K562 (cell line): Measurements from ENCODE around the gene FRAT2. TPM values are rescaled to one million over a fixed set of nuclear protein-coding genes. Genes with fewer than 3 reads are reported as not detected.

Experiments
- ATAC-seq: fragments of 200-7000 bp; cut with Tn5 transposase; 3 replicates; pipeline ENCODE4 v1.9.1; 2020; ENCODE audit warnings: moderate library complexity
- BruUV-seq: library from RNA; stranded (reverse); fragments of 400-500 nt; replicated peaks from 2 replicates; lab custom pipeline; 2021; lab: Mats Ljungman, UMichigan
- CTCF ChIA-PET: fragments of 300-600 bp; formaldehyde crosslinking; extraction: SDS; loops from one replicate; lab custom pipeline; 2021; ENCODE audit warnings: low intra/inter-chr PET ratio; lab: Yijun Ruan, JAX
- POLR2A ChIA-PET: fragments of 300-600, 350-650 bp; sonication (Branson Sonifier 250); formaldehyde crosslinking; extraction: SDS; loops from one replicate; lab custom pipeline; 2021; ENCODE audit warnings: antibody characterized with exemption, inconsistent platforms; lab: Yijun Ruan, JAX
- DNase-seq, 4 experiments: peaks; one replicate each; pipeline versions ENCODE4 v3.0.0 to v3.0.0-alpha.2; 2011 to 2018; ENCODE audit warnings: low spot score in 3 of 4, mixed read lengths in 3 of 4; ENCODE audit errors: extremely low read depth in 1 of 4
- FAIRE-seq: peaks from 2 replicates; lab custom pipeline; 2011; peaks lifted over from hg19 to GRCh38; lab: Jason Lieb, UNC
- H2AFZ ChIP-seq: 2 replicates; pipeline ENCODE4 v1.6.0; 2011; ENCODE audit warnings: low read depth, low read length, control low read depth, inconsistent platforms
- H3K27ac ChIP-seq: fragments of 200-600 bp; 3 replicates; pipeline ENCODE4 v1.8.0; 2011; ENCODE audit warnings: low read depth, mild to moderate bottlenecking, control low read depth, inconsistent platforms, low read length, moderate library complexity, mixed read lengths; ENCODE audit errors: extremely low read depth
- H3K27me3 ChIP-seq, 2 experiments: fragments of 300-600 bp in 1 of 2; 2 replicates in 1 of 2; 3 replicates in 1 of 2; pipeline versions ENCODE4 v1.6.0 to v1.8.0; 2011; ENCODE audit warnings: inconsistent platforms in 2 of 2, low read length in 2 of 2, mild to moderate bottlenecking in 1 of 2, mixed read lengths in 1 of 2, moderate library complexity in 1 of 2; ENCODE audit not compliant: control insufficient read depth in 2 of 2, insufficient read depth in 2 of 2
- H3K36me3 ChIP-seq: fragments of 300-600 bp; 3 replicates; pipeline ENCODE4 v1.8.0; 2011; ENCODE audit warnings: mild to moderate bottlenecking, low read length, inconsistent platforms; ENCODE audit not compliant: control insufficient read depth, insufficient read depth
- H3K4me1 ChIP-seq, 2 experiments: fragments of 200-600 bp in 1 of 2; replicated peaks in 1 of 2; 2 replicates in 1 of 2; 3 replicates in 1 of 2; pipeline versions ENCODE4 v1.5.1 to v1.8.0; 2011; ENCODE audit warnings: inconsistent platforms in 2 of 2, low read length in 2 of 2, mild to moderate bottlenecking in 1 of 2, mixed read lengths in 1 of 2, moderate library complexity in 1 of 2; ENCODE audit not compliant: control insufficient read depth in 2 of 2, insufficient read depth in 2 of 2
- H3K4me2 ChIP-seq: 2 replicates; pipeline ENCODE4 v1.6.1; 2011; ENCODE audit warnings: low read length, control low read depth, inconsistent platforms, mixed read lengths; ENCODE audit not compliant: insufficient read depth
- H3K4me3 ChIP-seq: fragments of 200-600 bp; sonication (generic), shearing (Covaris generic); 2 replicates; pipeline ENCODE4 v1.5.1; 2016; ENCODE audit warnings: control low read depth, inconsistent platforms
- H3K79me2 ChIP-seq: fragments of 200-600 bp; 3 replicates; pipeline ENCODE4 v1.8.0; 2011; ENCODE audit warnings: low read length, inconsistent platforms; ENCODE audit not compliant: control insufficient read depth, insufficient read depth
- H3K9ac ChIP-seq, 2 experiments: 2 replicates each; pipeline versions ENCODE4 v1.6.0 to v1.6.1; 2011; ENCODE audit warnings: low read depth in 2 of 2, low read length in 2 of 2, control low read depth in 1 of 2, inconsistent platforms in 1 of 2, mild to moderate bottlenecking in 1 of 2, mixed read lengths in 1 of 2; ENCODE audit not compliant: insufficient read depth in 1 of 2
- H3K9me1 ChIP-seq: one replicate; pipeline ENCODE4 v1.6.0; 2011; ENCODE audit warnings: inconsistent platforms, mild to moderate bottlenecking, low read length, moderate library complexity; ENCODE audit not compliant: control insufficient read depth, insufficient read depth
- H3K9me3 ChIP-seq: replicated peaks from 2 replicates; pipeline ENCODE4 v1.5.1; 2011; ENCODE audit warnings: low read depth, low read length, inconsistent platforms; ENCODE audit not compliant: control insufficient read depth, insufficient read depth
- H4K20me1 ChIP-seq: replicated peaks from 2 replicates; pipeline ENCODE4 v1.6.1; 2011; ENCODE audit warnings: low read length, inconsistent platforms, mixed read lengths; ENCODE audit not compliant: control insufficient read depth, insufficient read depth
- SAFB ChIP-seq: fragments of 200-400 bp; formaldehyde crosslinking; IDR thresholded peaks from 2 replicates; pipeline ENCODE4 v1.6.1; 2017; ENCODE audit warnings: low read depth, low read length, borderline replicate concordance
- SRF ChIP-seq, 2 experiments: fragments of 250-450, 450-650 bp in 1 of 2; sonication (Bioruptor Pico) in 1 of 2; sonication (generic) in 1 of 2; formaldehyde crosslinking; IDR thresholded peaks; 2 replicates each; pipeline versions ENCODE4 v1.5.0 to v1.5.1; 2020 to 2022; ENCODE audit warnings: mild to moderate bottlenecking in 1 of 2, missing genetic modification reagents in 1 of 2
- ZNF830 ChIP-seq: fragments of 250-450 bp; sonication (Bioruptor Pico); IDR thresholded peaks from 2 replicates; pipeline ENCODE4 v1.5.0; 2021; ENCODE audit warnings: mild to moderate bottlenecking
- WGBS: fragments of 100-300 bp; shearing (Covaris generic); methylation state at CpG from one replicate; pipeline ENCODE4 v1.1.6; 2016; ENCODE audit warnings: low coverage, mixed read lengths; ENCODE audit not compliant: insufficient coverage; ENCODE audit errors: missing lambda C conversion rate; 5-methylcytosine and 5-hydroxymethylcytosine counted together
- in situ Hi-C: fragments of 300-500 bp; cut with MboI; formaldehyde crosslinking; loops from 4 replicates; pipeline ENCODE4 v1.15.0; 2018; ENCODE audit warnings: inconsistent platforms, mixed read lengths
- intact Hi-C: fragments of 100-400 bp; cut with micrococcal nuclease; formaldehyde crosslinking; loops from 2 replicates; pipeline ENCODE4 v1.14.2; 2022
- polyA plus RNA-seq, 8 experiments: library from polyadenylated mRNA; depleted of rRNA in 4 of 8; stranded (reverse) in 5 of 8; unstranded in 3 of 8; fragments of >200 nt; fragmentation: Nextera tagmentation in 2 of 8; fragmentation: Illumina TruSeq in 1 of 8; extraction: Ambion mirVana in 2 of 8; extraction: Trizol in 1 of 8; gene quantifications; 2 replicates each; pipeline versions ENCODE4 v1.2.1 to v1.2.3, GENCODE V29; 2011 to 2014; ENCODE audit warnings: inconsistent platforms in 1 of 8, missing spikeins in 1 of 8
- total RNA-seq, 7 experiments: library from RNA; depleted of rRNA in 6 of 7; stranded (reverse); fragments of >200 nt in 6 of 7; fragmentation: Illumina TruSeq in 2 of 7; extraction: Trizol in 2 of 7; gene quantifications; 2 replicates each; pipeline versions ENCODE4 v1.2.1 to v1.2.3, GENCODE V29; 2011 to 2021; ENCODE audit warnings: low replicate concordance in 1 of 7
- TF ChIP-seq, protein P1 (sequence below), 3 experiments: IDR thresholded peaks in 2 of 3; conservative IDR thresholded peaks in 1 of 3; 2 replicates each; pipeline ENCODE4 v1.5.1; 2011 to 2012; ENCODE audit warnings: low read length in 3 of 3, mild to moderate bottlenecking in 3 of 3, control low read depth in 2 of 3, improper control_type of control experiment in 1 of 3, inconsistent platforms in 1 of 3, low read depth in 1 of 3, mixed read lengths in 1 of 3, moderate library complexity in 1 of 3; ENCODE audit not compliant: insufficient read depth in 2 of 3
- TF ChIP-seq, protein P2 (sequence below), 2 experiments: fragments of 450-650 bp; formaldehyde crosslinking in 1 of 2; IDR thresholded peaks; 2 replicates each; pipeline versions ENCODE4 v1.4.0 to v1.6.1; 2014 to 2020; ENCODE audit warnings: mild to moderate bottlenecking in 2 of 2, borderline replicate concordance in 1 of 2, low read depth in 1 of 2

The FRAT2 gene
- total and polyA plus RNA-seq, 9 of the 15 experiments (the other 6 are each of a cell fraction or from before 2014, with no cell fraction given) = 4.3 to 31.7 (median 19.5) TPM

DNA sequence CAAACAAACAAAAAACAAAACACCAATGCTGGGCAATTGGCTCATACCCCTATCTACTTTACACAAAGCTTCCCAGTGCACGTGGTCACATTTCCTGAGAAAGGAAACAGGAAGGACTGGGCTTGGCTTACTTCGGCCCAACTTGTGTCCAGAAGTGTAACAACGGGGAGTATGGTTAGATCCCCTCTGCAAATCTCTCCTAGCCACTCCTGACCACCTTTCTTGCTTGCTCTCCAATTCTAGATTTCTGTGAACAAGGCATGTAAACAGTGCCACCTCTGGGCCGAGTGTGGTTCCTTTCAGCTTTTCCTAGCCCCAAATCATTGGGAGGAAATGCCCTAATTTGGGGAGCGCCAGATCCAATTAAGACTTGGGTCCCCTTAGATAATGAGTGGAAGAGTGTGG is 21.0 kb upstream of the FRAT2 start:
- DNase-seq (no peak), ATAC-seq (peak; percentile 68), FAIRE-seq (no peak)
- ChIA-PET POLR2A (no interaction called here), CTCF (interaction anchor here (0.7 to 1.1 kb wide), 4 partner anchors 73 to 978 kb away, joined by 3 to 4 read pairs (median 3); no protein-coding TSS in a partner anchor)
- Histone ChIP-seq H3K9ac (no peak overlapping the region), H3K4me1 (no peaks in the 10 kb centered on the region; a peak in 1 of 5 replicates), H3K9me1 (no peaks in the 10 kb centered on the region), H2AFZ (no peak overlapping the region), H3K4me3 (no peak overlapping the region), H3K4me2 (no peak overlapping the region), H3K36me3 (peaks cover 51% of the 10 kb centered on the region; the same call in 2 of the 3 replicates), H4K20me1 (no peaks in the 10 kb centered on the region), H3K9me3 (no peaks in the 10 kb centered on the region), H3K27me3 (no peaks in the 10 kb centered on the region), H3K27ac (no peak overlapping the region; the same call in 2 of the 3 replicates), H3K79me2 (no peaks in the 10 kb centered on the region)
- WGBS = 68% methylated on average over 4 of the region's 5 CpGs
- BruUV-seq = no TSS peak
- intact Hi-C loops = loop anchor here (2.0 to 5.0 kb wide), 2 partner anchors 77 to 283 kb away; no protein-coding TSS in a partner anchor
- in situ Hi-C loops = loop anchor here (10.0 kb wide), 1 partner anchor 281 kb away; no protein-coding TSS in a partner anchor
- TF ChIP-seq SRF (CRISPR knock-in tag; IDR thresholded peaks at IDR 0.05) (peak in 1 of 2 experiments; percentile 92; a peak in 2 of 4 replicates), ZNF830 (no peak), SAFB (no peak)
- TF ChIP-seq, protein P1, sequence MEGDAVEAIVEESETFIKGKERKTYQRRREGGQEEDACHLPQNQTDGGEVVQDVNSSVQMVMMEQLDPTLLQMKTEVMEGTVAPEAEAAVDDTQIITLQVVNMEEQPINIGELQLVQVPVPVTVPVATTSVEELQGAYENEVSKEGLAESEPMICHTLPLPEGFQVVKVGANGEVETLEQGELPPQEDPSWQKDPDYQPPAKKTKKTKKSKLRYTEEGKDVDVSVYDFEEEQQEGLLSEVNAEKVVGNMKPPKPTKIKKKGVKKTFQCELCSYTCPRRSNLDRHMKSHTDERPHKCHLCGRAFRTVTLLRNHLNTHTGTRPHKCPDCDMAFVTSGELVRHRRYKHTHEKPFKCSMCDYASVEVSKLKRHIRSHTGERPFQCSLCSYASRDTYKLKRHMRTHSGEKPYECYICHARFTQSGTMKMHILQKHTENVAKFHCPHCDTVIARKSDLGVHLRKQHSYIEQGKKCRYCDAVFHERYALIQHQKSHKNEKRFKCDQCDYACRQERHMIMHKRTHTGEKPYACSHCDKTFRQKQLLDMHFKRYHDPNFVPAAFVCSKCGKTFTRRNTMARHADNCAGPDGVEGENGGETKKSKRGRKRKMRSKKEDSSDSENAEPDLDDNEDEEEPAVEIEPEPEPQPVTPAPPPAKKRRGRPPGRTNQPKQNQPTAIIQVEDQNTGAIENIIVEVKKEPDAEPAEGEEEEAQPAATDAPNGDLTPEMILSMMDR (IDR thresholded peaks at IDR 0.05 in 2 of 3, conservative IDR thresholded peaks at IDR 0.05 in 1 of 3; ENCODE audit: insufficient read depth in 2 of 3, low read depth in 1 of 3, low read length in 3 of 3) = peak; percentile 44 to 55 (median 54)
- TF ChIP-seq, protein P2, sequence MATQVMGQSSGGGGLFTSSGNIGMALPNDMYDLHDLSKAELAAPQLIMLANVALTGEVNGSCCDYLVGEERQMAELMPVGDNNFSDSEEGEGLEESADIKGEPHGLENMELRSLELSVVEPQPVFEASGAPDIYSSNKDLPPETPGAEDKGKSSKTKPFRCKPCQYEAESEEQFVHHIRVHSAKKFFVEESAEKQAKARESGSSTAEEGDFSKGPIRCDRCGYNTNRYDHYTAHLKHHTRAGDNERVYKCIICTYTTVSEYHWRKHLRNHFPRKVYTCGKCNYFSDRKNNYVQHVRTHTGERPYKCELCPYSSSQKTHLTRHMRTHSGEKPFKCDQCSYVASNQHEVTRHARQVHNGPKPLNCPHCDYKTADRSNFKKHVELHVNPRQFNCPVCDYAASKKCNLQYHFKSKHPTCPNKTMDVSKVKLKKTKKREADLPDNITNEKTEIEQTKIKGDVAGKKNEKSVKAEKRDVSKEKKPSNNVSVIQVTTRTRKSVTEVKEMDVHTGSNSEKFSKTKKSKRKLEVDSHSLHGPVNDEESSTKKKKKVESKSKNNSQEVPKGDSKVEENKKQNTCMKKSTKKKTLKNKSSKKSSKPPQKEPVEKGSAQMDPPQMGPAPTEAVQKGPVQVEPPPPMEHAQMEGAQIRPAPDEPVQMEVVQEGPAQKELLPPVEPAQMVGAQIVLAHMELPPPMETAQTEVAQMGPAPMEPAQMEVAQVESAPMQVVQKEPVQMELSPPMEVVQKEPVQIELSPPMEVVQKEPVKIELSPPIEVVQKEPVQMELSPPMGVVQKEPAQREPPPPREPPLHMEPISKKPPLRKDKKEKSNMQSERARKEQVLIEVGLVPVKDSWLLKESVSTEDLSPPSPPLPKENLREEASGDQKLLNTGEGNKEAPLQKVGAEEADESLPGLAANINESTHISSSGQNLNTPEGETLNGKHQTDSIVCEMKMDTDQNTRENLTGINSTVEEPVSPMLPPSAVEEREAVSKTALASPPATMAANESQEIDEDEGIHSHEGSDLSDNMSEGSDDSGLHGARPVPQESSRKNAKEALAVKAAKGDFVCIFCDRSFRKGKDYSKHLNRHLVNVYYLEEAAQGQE (IDR thresholded peaks at IDR 0.05; ENCODE audit: borderline replicate concordance) = peak; percentile 45; the same call in 1 of the 2 replicates
- TF ChIP-seq, protein P2 (CRISPR knock-in tag; IDR thresholded peaks at IDR 0.05; ENCODE audit: low read depth) = no peak
